NB4 (cell line): ENCODE data around the gene SURF4.

Source experiments
- DNase-seq: peaks from one replicate; pipeline ENCODE4 v3.0.0; 2010; ENCODE audit warnings: low read depth
- H3K4me3 ChIP-seq: one replicate; pipeline ENCODE4 v1.5.1; 2011; ENCODE audit warnings: mild to moderate bottlenecking, low read depth, low read length, moderate library complexity
- MYC ChIP-seq: IDR thresholded peaks from 2 replicates; pipeline ENCODE4 v1.6.1; 2011; ENCODE audit warnings: low read depth, low read length
- POLR2A ChIP-seq: IDR thresholded peaks from 2 replicates; pipeline ENCODE4 v1.6.1; 2011; ENCODE audit warnings: mild to moderate bottlenecking; ENCODE audit not compliant: insufficient read length; ENCODE audit errors: extremely low read depth
- TF ChIP-seq, protein P1 (sequence below): IDR thresholded peaks from 2 replicates; pipeline ENCODE4 v1.6.1; 2011; ENCODE audit warnings: low read depth, low read length
- TF ChIP-seq, protein P2 (sequence below): IDR thresholded peaks from one replicate; pipeline ENCODE4 v1.5.1; 2012; ENCODE audit warnings: low read depth, low read length

The SURF4 gene

DNA sequence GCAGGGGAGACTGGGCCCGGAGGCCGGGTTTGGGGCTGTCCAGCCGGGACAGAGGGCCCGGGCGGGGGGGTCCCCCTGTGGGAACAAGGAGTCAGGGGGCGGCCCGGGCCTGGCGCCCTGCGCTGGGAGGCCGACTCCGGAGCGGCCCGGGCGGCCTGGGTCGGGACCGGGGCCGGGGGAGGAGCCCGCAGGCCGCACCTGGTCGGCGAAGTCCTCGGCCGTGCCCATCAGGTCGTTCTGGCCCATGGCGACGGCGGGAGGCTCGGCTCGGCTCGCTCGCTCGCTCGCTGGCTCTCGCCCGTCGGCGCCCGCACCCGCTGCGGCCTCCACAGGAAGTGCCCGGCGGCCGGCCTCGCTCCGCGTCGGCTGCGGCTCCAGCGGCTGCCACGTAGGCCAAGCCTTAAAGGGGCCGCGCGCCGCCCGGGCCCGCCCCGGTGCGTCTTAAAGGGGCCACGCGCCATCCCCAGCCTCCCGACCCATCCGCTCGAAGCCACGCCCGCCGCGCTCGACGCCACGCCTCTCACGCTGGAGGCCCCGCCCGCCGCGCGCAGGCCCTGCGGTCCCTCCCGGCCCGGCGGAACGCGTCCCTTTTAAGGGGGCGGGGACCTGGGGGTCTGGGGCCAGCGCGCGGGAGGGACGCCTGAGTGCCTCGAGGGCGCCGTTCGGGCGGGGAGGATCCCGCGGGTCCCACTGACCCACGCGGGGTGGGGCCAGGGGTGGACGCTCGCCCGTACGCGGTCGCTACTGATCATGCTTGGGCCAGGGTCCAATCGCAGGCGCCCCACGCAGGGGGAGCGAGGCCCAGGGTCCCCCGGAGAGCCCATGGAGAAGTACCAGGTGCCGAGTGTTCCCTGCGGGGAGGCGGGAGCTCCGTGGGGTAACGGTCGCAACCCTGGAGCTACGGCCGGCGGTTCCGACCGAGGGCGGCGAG, at the start of gene SURF4, which contains the start of gene STKLD1:
SURF4 (minus strand) TSS at position 337 of the 931 bp plus-strand sequence; CDS start at position 246, 91 bp downstream.
STKLD1 (plus strand) TSS at position 643 of the 931 bp plus-strand sequence; CDS start at position 751, 108 bp downstream.
- TF ChIP-seq POLR2A (peak; percentile 69), MYC (0 out of 2 replicates have a peak, but pooled peaks have one; percentile 8)
- TF ChIP-seq, protein P1, sequence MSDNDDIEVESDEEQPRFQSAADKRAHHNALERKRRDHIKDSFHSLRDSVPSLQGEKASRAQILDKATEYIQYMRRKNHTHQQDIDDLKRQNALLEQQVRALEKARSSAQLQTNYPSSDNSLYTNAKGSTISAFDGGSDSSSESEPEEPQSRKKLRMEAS, result peak; percentile 68
- TF ChIP-seq, protein P2, sequence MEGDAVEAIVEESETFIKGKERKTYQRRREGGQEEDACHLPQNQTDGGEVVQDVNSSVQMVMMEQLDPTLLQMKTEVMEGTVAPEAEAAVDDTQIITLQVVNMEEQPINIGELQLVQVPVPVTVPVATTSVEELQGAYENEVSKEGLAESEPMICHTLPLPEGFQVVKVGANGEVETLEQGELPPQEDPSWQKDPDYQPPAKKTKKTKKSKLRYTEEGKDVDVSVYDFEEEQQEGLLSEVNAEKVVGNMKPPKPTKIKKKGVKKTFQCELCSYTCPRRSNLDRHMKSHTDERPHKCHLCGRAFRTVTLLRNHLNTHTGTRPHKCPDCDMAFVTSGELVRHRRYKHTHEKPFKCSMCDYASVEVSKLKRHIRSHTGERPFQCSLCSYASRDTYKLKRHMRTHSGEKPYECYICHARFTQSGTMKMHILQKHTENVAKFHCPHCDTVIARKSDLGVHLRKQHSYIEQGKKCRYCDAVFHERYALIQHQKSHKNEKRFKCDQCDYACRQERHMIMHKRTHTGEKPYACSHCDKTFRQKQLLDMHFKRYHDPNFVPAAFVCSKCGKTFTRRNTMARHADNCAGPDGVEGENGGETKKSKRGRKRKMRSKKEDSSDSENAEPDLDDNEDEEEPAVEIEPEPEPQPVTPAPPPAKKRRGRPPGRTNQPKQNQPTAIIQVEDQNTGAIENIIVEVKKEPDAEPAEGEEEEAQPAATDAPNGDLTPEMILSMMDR, result no peak
- DNase-seq, result peak; percentile 97
- peak within 1 kb of the TSS; percentile 96 for H3K4me3 ChIP-seq

DNA sequence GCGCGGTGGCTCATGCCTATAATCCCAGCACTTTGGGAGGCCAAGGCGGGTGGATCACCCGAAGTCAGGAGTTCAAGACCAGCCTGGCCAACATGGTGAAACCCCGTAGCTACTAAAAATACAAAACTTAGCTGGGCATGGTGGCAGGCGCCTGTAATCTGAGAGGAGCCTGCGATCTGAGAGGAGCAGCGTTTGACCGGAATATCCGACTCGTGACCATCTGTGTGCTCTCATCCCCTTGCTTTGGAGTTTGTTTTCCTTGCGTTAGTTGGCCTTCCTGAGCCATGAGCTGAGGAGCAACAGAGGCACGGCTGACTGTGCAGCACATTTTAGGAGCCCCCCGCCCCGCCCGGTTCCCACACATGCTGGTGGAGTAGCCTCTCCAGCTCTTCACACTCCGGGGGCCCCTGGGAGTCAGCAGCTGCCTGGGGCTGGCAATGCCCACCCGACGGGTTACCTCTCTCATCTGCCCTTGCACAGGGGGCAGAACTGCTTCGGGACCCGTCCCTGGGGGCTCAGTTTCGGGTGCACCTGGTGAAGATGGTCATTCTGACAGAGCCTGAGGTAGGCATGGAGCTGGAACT, 49.3 kb upstream of the SURF4 start:
- TF ChIP-seq POLR2A, result no peak
- TF ChIP-seq, protein P2, result no peak
- no peak for TF ChIP-seq MYC
- TF ChIP-seq, protein P1, result no peak
- DNase-seq, result no peak
- H3K4me3 ChIP-seq, result no peak overlapping the region

DNA sequence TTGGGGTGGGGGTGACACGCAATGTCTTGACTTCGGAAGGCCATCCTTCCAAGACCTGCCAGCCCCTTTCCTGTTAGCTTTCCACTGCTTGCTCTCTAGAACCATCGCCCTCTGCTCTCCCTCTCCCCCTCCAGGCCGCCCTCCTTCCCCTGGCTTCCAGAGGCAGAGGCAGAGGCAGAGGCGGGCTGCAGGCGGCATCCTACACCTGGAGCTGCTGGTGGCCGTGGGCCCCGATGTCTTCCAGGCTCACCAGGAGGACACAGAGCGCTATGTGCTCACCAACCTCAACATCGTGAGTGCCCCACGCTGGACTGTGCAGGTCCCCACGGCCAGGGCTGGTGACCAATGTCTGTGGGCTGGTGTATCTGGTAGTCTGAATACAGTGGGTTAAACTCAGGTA, 48.3 kb upstream of the SURF4 start:
- no peak overlapping the region for H3K4me3 ChIP-seq
- TF ChIP-seq, protein P2, result no peak
- TF ChIP-seq MYC, result no peak
- TF ChIP-seq, protein P1, result no peak
- TF ChIP-seq POLR2A, result no peak
- DNase-seq, result no peak

GRCh38 chr9:133423216-133423615, 47.4 kb upstream of the SURF4 start:
- no peak for DNase-seq
- TF ChIP-seq, protein P2, result no peak
- no peak for TF ChIP-seq MYC
- no peak for TF ChIP-seq POLR2A
- TF ChIP-seq, protein P1, result no peak

GRCh38 chr9:133421615-133422542, 46.0 kb upstream of the SURF4 start, which contains the start of gene ADAMTS13:
ADAMTS13 (plus strand) TSS chr9:133422367; CDS start chr9:133422444, 77 bp downstream.
- TF ChIP-seq, protein P2, result peak; percentile 18
- TF ChIP-seq MYC, result no peak
- DNase-seq, result no peak
- H3K4me3 ChIP-seq, result no peak within 1 kb of the TSS

More at GRCh38 chr9:133423216-133423615, 47.4 kb upstream of the SURF4 start:
- H3K4me3 ChIP-seq, result no peak overlapping the region
